ENCODE measurements around the gene RNASEH2B.

DNA sequence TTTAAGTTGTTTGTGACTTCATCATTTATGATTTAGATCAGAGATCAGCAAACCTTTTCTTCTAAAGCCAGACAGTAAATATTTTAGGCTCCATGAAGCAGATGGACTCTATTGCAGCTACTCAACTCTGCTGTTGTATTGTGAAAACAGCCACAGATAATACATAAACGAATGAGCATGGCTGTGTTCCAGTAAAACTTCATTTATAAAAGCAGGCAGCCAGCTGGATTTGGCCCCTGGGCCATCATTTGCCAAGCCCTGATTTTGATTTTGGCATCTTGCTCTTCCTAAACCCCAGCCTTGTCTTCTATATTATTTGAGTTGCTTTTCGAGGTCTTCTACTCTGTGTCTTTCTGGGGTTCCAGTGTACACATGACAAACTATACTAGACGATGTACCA lies 41.3 kb downstream of the RNASEH2B start:
- TF ChIP-seq, protein P1, sequence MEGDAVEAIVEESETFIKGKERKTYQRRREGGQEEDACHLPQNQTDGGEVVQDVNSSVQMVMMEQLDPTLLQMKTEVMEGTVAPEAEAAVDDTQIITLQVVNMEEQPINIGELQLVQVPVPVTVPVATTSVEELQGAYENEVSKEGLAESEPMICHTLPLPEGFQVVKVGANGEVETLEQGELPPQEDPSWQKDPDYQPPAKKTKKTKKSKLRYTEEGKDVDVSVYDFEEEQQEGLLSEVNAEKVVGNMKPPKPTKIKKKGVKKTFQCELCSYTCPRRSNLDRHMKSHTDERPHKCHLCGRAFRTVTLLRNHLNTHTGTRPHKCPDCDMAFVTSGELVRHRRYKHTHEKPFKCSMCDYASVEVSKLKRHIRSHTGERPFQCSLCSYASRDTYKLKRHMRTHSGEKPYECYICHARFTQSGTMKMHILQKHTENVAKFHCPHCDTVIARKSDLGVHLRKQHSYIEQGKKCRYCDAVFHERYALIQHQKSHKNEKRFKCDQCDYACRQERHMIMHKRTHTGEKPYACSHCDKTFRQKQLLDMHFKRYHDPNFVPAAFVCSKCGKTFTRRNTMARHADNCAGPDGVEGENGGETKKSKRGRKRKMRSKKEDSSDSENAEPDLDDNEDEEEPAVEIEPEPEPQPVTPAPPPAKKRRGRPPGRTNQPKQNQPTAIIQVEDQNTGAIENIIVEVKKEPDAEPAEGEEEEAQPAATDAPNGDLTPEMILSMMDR (IDR thresholded peaks at IDR 0.05; ENCODE audit: control extremely low read depth in 1 of 3, insufficient read depth in 1 of 3, low read depth in 1 of 3, low read length in 3 of 3): no peak
- no peak for TF ChIP-seq SP2 (IDR thresholded peaks at IDR 0.05; ENCODE audit: low read length)

Data from H1 (cell line).